ENCODE measurements around the gene TMEM238L.

- TF ChIP-seq GATA2 (IDR thresholded peaks at IDR 0.05; ENCODE audit: low read depth, low read length) (no peak), GATA3 (IDR thresholded peaks at IDR 0.05; ENCODE audit: low read depth, low read length) (no peak)
Measured at GRCh38 chr17:10802496-10803284, 1.2 kb downstream of the TMEM238L start.
